Pancreas (tissue), 10 donors: ENCODE measurements around the gene NOB1. TPM values are rescaled to one million over a fixed set of nuclear protein-coding genes. Genes with fewer than 3 reads are reported as not detected.
A peak's percentile ranks its signal among the peaks of the same experiment; 100 is the strongest.

Source experiments
- ATAC-seq, 4 donors: fragments of 200-7000 bp; cut with Tn5 transposase; one replicate each; pipeline versions ENCODE4 v1.8.0 to v1.9.1; 2020; ENCODE audit warnings: mild to moderate bottlenecking in 4 of 4, moderate library complexity in 4 of 4
- DNase-seq, 6 donors: peaks; one replicate each; pipeline ENCODE4 v3.0.0-alpha.2; 2020
- FAIRE-seq: peaks from 2 replicates; lab custom pipeline; 2012; peaks lifted over from hg19 to GRCh38; lab: Jason Lieb, UNC
- H3K27ac ChIP-seq, 4 donors: fragments of 200-600 bp; sonication (generic); 1 replicate in 3 of 4; 2 replicates in 1 of 4; pipeline versions ENCODE4 v1.5.0 to v1.8.0; 2020
- H3K27me3 ChIP-seq, 4 donors: fragments of 200-600 bp; one replicate each; pipeline ENCODE4 v1.8.0; 2021
- H3K36me3 ChIP-seq, 3 donors: fragments of 200-600 bp; sonication (generic) in 1 of 3; one replicate each; pipeline versions ENCODE4 v1.5.0 to v1.8.0; 2020 to 2021
- H3K4me1 ChIP-seq, 3 donors: fragments of 200-600 bp; one replicate each; pipeline ENCODE4 v1.8.0; 2021
- H3K4me3 ChIP-seq, 4 donors: fragments of 200-600 bp; sonication (generic) in 2 of 4; one replicate each; pipeline versions ENCODE4 v1.5.0 to v1.8.0; 2020 to 2021
- H3K9me3 ChIP-seq, 4 donors: fragments of 200-600 bp; one replicate each; pipeline ENCODE4 v1.8.0; 2021
- CTCF ChIP-seq, 4 donors: fragments of 200-600 bp; sonication (generic) in 3 of 4; IDR thresholded peaks; one replicate each; pipeline versions ENCODE4 v1.5.0 to v1.8.0; 2021; ENCODE audit warnings: antibody characterized with exemption in 4 of 4
- WGBS, 2 donors: extraction: QIAGEN DNeasy Blood & Tissue Kit; methylation state at CpG; one replicate each; pipeline ENCODE4 v1.1.7; 2013; 5-methylcytosine and 5-hydroxymethylcytosine counted together
- intact Hi-C, 3 donors: fragments of 100-400 bp; cut with DNase I; formaldehyde crosslinking; loops; one replicate each; pipeline versions ENCODE4 v1.11.1 to v1.14.2; 2022
- polyA plus RNA-seq, 2 donors: library from polyadenylated mRNA; stranded (reverse); fragments of 200-250 nt; gene quantifications; one replicate each; pipeline ENCODE4 v1.2.3, GENCODE V29; 2013
- total RNA-seq, 6 donors: library from RNA; stranded (reverse); fragmentation: NEBNext Ultra II Directional in 4 of 6; extraction: Animal tissue kit (Norgen Biotek cat#: 25700) in 4 of 6; gene quantifications; one replicate each; pipeline versions ENCODE4 v1.2.1 to v1.2.4, GENCODE V29; 2021 to 2023
- donor health status: healthy with polysubstance abuse.
- donor health status: DM: no; HTN: no; CAD: no; lungs with moderate emphysema.
- donor health status: DM: no; HTN: no; CAD: no.
- donor health status: control.
- donor health status: control.
- donor health status: Bipolar disorder and iron deficiency.
- donor health status: DM: yes; HTN: yes; CAD: no.
- donor health status: DM: no; HTN: no; CAD: no.
- donor health status: DM: no; HTN: no; CAD: no.
- donor health status: DM: yes; HTN: yes; CAD: no.

Gene NOB1
- total and polyA plus RNA-seq, 8 donors = 33.4 to 123 (median 55.1) TPM

GRCh38 chr16:69727916-69728270, 26.8 kb downstream of the NOB1 start:
- peak in 1 of 6 donors; percentile 55 for DNase-seq
- no peaks in the 10 kb centered on the region for H3K4me1 ChIP-seq
- ATAC-seq = no peak
- H3K27ac ChIP-seq = no peak overlapping the region
- H3K27me3 ChIP-seq = no peaks in the 10 kb centered on the region
- no peaks in the 10 kb centered on the region for H3K36me3 ChIP-seq
- no peak for TF ChIP-seq CTCF (IDR thresholded peaks at IDR 0.05)
- no peak for FAIRE-seq
- H3K9me3 ChIP-seq = no peaks in the 10 kb centered on the region
- WGBS, 2 donors = 78 to 86% methylated on average over 5 of the region's 5 CpGs
- no peak overlapping the region for H3K4me3 ChIP-seq
- intact Hi-C loops = no loop called here

- Histone ChIP-seq H3K27me3 (no peaks in the 10 kb centered on the region), H3K27ac (peak within 1 kb of the TSS in 2 of 4 donors; percentile 28 to 47), H3K4me1 (no peaks in the 10 kb centered on the region), H3K4me3 (peak within 1 kb of the TSS; percentile 9 to 45 (median 32)), H3K9me3 (no peaks in the 10 kb centered on the region), H3K36me3 (no peaks in the 10 kb centered on the region)
- peak; percentile 82 to 94 (median 88) for DNase-seq
- peak; percentile 99 for ATAC-seq
- TF ChIP-seq CTCF (IDR thresholded peaks at IDR 0.05) = no peak
- intact Hi-C loops = no loop called here
- no peak for FAIRE-seq
- 1 to 2% methylated on average over 30 to 31 of the region's 31 CpGs for WGBS, 2 donors
These were observed 28.2 kb downstream of the NOB1 start, which contains the start of gene NQO1 for GRCh38 chr16:69726313-69727060. TSS of gene NQO1 (minus strand) at chr16:69726560. CDS start at chr16:69726439, 121 bp downstream.

- FAIRE-seq (no peak), ATAC-seq (no peak), DNase-seq (peak in 1 of 6 donors; percentile 27)
- no peaks in the 10 kb centered on the region for H3K4me1 ChIP-seq
- H3K27ac ChIP-seq = peak overlapping the region in 2 of 4 donors; percentile 28 to 47
- WGBS, 2 donors = 61 to 65% methylated on average over 32 of the region's 32 CpGs
- TF ChIP-seq CTCF (IDR thresholded peaks at IDR 0.05) = no peak
- no peaks in the 10 kb centered on the region for H3K27me3 ChIP-seq
- no peaks in the 10 kb centered on the region for H3K36me3 ChIP-seq
- intact Hi-C loops = no loop called here
- H3K4me3 ChIP-seq = peak overlapping the region; percentile 9 to 45 (median 32)
- H3K9me3 ChIP-seq = no peaks in the 10 kb centered on the region
These were observed 29.0 kb downstream of the NOB1 start for GRCh38 chr16:69725480-69726312.

GRCh38 chr16:69724981-69725479, 29.7 kb downstream of the NOB1 start:
- no peaks in the 10 kb centered on the region for H3K4me1 ChIP-seq
- DNase-seq (peak in 1 of 6 donors; percentile 12), ATAC-seq (no peak), FAIRE-seq (no peak)
- no peak for TF ChIP-seq CTCF (IDR thresholded peaks at IDR 0.05)
- no peaks in the 10 kb centered on the region for H3K27me3 ChIP-seq
- no peaks in the 10 kb centered on the region for H3K36me3 ChIP-seq
- WGBS, 2 donors = 59 to 64% methylated on average over 6 of the region's 6 CpGs
- no peak overlapping the region for H3K27ac ChIP-seq
- H3K4me3 ChIP-seq = no peak overlapping the region
- no peaks in the 10 kb centered on the region for H3K9me3 ChIP-seq
- intact Hi-C loops = no loop called here
